ENCODE measurements around the gene CLIC5. TPM values are rescaled to one million over a fixed set of nuclear protein-coding genes. Genes with fewer than 3 reads are reported as not detected.

CLIC5 gene
- total RNA-seq, 1 donor from 2014 or later = 10.9 TPM

DNA sequence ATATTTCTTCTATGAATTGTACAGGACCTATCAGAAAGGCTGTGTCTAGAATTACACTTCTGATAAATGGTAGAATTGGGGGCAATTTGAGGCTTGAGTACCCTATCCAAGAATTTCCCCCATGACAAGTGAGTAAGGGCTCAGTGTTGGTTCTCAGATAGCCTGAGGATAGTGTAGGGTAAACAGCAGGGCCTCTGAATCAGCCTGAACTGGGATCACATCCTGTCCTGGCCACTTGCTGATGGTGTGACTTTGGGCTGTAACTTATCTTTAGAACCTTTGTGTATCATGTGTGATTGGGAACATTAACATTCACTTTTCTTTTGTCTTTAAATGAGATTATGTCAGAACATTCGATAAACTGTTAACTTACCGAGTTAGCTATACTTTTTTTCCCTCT lies 151.0 kb downstream of the CLIC5 start:
- Mint-ChIP-seq H3K4me3 (ENCODE audit: unreplicated experiment) (no peak overlapping the region), H3K4me1 (ENCODE audit: unreplicated experiment) (peaks cover 3% of the 10 kb centered on the region), H3K27me3 (ENCODE audit: unreplicated experiment) (no peaks in the 10 kb centered on the region), H3K9me3 (ENCODE audit: unreplicated experiment) (no peaks in the 10 kb centered on the region), H3K27ac (ENCODE audit: unreplicated experiment) (no peak overlapping the region), H3K36me3 (ENCODE audit: low read depth, unreplicated experiment) (no peaks in the 10 kb centered on the region)
- no peak for DNase-seq (ENCODE audit: low spot score)
- TF ChIP-seq, protein P1, sequence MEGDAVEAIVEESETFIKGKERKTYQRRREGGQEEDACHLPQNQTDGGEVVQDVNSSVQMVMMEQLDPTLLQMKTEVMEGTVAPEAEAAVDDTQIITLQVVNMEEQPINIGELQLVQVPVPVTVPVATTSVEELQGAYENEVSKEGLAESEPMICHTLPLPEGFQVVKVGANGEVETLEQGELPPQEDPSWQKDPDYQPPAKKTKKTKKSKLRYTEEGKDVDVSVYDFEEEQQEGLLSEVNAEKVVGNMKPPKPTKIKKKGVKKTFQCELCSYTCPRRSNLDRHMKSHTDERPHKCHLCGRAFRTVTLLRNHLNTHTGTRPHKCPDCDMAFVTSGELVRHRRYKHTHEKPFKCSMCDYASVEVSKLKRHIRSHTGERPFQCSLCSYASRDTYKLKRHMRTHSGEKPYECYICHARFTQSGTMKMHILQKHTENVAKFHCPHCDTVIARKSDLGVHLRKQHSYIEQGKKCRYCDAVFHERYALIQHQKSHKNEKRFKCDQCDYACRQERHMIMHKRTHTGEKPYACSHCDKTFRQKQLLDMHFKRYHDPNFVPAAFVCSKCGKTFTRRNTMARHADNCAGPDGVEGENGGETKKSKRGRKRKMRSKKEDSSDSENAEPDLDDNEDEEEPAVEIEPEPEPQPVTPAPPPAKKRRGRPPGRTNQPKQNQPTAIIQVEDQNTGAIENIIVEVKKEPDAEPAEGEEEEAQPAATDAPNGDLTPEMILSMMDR (IDR thresholded peaks at IDR 0.05; ENCODE audit: unreplicated experiment) = no peak

DNA sequence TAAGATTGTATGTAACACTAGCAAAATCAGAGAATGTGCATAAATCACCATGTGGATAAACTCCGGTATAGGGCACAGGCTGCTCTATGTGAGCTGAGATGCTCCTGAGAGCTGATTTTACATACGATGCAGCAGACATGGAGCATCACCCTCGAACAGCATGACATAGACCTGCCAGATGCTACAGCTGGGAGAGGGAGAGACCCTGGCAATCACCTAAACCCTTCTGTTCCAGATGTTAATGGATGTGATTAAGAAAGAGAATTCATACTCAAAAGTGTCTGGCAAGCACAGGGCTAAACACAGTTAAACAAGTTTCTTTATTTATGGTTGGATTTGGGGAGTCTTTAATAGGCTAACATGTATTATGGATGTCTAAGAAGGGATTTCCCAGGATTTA lies 157.0 kb downstream of the CLIC5 start:
- H3K9me3 Mint-ChIP-seq (ENCODE audit: unreplicated experiment) = no peaks in the 10 kb centered on the region
- TF ChIP-seq, protein P1 (IDR thresholded peaks at IDR 0.05; ENCODE audit: unreplicated experiment) = no peak
- no peak overlapping the region for H3K4me3 Mint-ChIP-seq (ENCODE audit: unreplicated experiment)
- peaks cover 3% of the 10 kb centered on the region for H3K4me1 Mint-ChIP-seq (ENCODE audit: unreplicated experiment)
- H3K27ac Mint-ChIP-seq (ENCODE audit: unreplicated experiment) = no peak overlapping the region
- no peaks in the 10 kb centered on the region for H3K27me3 Mint-ChIP-seq (ENCODE audit: unreplicated experiment)
- DNase-seq (ENCODE audit: low spot score) = no peak
- H3K36me3 Mint-ChIP-seq (ENCODE audit: low read depth, unreplicated experiment) = no peaks in the 10 kb centered on the region

DNA sequence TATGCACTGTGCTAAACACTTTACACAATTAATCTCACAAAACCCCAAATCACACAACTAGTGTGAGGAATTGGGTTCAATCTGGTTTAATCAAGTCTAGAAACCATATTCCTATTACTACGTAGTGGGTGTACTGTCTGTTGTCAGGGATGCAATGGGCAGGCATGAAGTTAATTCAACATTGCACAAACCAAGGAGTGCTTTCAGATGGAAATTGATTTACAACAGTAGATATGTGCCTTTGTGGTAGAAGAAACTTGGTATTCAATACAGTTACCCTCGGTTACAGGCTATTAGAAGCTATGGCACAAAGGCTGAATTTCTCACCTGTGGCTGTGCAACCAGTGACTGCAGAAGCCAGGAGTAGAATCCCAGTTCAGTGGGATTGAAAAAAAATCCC lies 157.8 kb downstream of the CLIC5 start:
- Mint-ChIP-seq H3K27ac (ENCODE audit: unreplicated experiment) (no peak overlapping the region), H3K36me3 (ENCODE audit: low read depth, unreplicated experiment) (no peaks in the 10 kb centered on the region), H3K9me3 (ENCODE audit: unreplicated experiment) (no peaks in the 10 kb centered on the region), H3K4me1 (ENCODE audit: unreplicated experiment) (peaks cover 3% of the 10 kb centered on the region), H3K4me3 (ENCODE audit: unreplicated experiment) (no peak overlapping the region), H3K27me3 (ENCODE audit: unreplicated experiment) (peaks cover 1% of the 10 kb centered on the region)
- DNase-seq (ENCODE audit: low spot score) = no peak
- TF ChIP-seq, protein P1 (IDR thresholded peaks at IDR 0.05; ENCODE audit: unreplicated experiment) = no peak

DNA sequence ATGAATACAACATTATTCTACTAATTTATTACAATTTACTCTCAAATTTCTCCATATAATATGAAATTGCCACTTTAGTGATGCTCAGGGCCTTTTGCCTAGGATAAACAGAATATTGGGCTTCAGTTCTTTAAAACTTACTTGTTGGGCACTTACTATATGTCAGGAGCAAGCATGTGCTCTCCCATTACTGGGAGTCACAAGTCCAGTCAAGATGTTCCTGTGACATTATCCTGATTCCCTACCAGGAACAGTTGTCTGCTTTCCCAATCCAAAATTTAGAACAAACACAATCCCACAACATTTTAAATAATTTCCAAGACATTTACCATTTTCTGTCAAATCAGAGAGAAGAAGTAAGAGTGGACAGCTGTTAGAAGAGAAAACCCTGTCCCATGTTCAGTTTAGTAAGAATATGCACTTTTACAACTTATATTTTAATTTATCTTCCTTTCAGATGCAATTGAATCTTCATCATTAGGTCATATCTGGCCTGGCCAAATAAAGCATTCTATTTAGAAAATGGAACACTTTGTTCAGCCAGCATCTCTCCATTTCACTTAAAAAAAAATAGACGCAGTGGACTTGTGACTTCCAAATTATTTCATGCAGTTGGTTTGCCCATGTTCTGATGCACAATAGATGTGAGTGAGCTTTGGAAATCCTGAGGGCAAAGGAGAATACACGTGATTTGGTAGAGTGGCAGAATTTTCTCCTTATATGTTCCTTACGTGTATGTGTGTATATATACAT lies 159.8 kb downstream of the CLIC5 start:
- Mint-ChIP-seq H3K27me3 (ENCODE audit: unreplicated experiment) (peaks cover 1% of the 10 kb centered on the region), H3K4me3 (ENCODE audit: unreplicated experiment) (no peak overlapping the region), H3K36me3 (ENCODE audit: low read depth, unreplicated experiment) (no peaks in the 10 kb centered on the region), H3K9me3 (ENCODE audit: unreplicated experiment) (no peaks in the 10 kb centered on the region), H3K4me1 (ENCODE audit: unreplicated experiment) (peaks cover 3% of the 10 kb centered on the region), H3K27ac (ENCODE audit: unreplicated experiment) (no peak overlapping the region)
- no peak for DNase-seq (ENCODE audit: low spot score)
- TF ChIP-seq, protein P1 (IDR thresholded peaks at IDR 0.05; ENCODE audit: unreplicated experiment) = no peak

DNA sequence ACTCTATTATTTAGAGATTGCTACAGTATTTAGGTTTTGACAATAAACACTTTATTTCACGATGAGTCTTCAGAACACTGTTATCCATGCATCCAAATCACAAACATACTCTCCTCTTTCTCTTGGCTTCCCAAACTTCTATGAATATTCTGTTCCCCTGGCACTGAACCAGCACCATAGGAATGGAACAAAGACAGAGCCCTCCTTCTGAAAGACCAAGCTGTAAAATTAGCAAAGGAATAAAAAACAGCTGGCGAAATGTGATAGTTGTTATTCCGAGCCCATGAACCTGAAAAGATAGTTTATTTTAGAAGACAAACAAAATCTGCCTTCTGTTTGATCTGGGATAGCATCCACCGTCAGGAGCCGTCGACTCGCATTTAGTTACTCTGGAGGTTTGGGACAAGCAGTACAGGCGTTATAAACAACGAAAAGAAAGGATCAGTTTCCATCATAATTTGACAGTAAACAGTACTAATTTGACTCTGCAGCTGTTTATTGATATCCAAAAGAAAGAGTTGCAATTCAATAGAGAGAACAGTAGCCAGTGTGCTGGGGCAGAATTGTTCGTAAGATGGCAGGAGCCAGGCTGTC lies 161.4 kb downstream of the CLIC5 start:
- Mint-ChIP-seq H3K4me1 (ENCODE audit: unreplicated experiment) (no peaks in the 10 kb centered on the region), H3K27me3 (ENCODE audit: unreplicated experiment) (peaks cover 1% of the 10 kb centered on the region), H3K4me3 (ENCODE audit: unreplicated experiment) (no peak overlapping the region), H3K9me3 (ENCODE audit: unreplicated experiment) (no peaks in the 10 kb centered on the region), H3K36me3 (ENCODE audit: low read depth, unreplicated experiment) (no peaks in the 10 kb centered on the region), H3K27ac (ENCODE audit: unreplicated experiment) (no peak overlapping the region)
- TF ChIP-seq, protein P1 (IDR thresholded peaks at IDR 0.05; ENCODE audit: unreplicated experiment) = no peak
- no peak for DNase-seq (ENCODE audit: low spot score)

All from endothelial cell (in vitro differentiated cells).